HPDE6-E6E7 (cell line): Measurements from ENCODE around the gene PRKCQ.
A peak's percentile ranks its signal among the peaks of the same experiment; 100 is the strongest.
"Not testable (repeated sequence)": the region's sequence is repeated elsewhere in the genome, so short reads cannot be mapped to it uniquely, and the experiment has no call there.

Experiments
- DNase-seq: peaks from one replicate; pipeline ENCODE4 v3.0.0; 2011; ENCODE audit warnings: missing footprints; ENCODE audit errors: extremely low spot score

The PRKCQ gene

GRCh38 chr10:6456067-6456466 lies 124.0 kb downstream of the PRKCQ start:
- no peak for DNase-seq

DNA sequence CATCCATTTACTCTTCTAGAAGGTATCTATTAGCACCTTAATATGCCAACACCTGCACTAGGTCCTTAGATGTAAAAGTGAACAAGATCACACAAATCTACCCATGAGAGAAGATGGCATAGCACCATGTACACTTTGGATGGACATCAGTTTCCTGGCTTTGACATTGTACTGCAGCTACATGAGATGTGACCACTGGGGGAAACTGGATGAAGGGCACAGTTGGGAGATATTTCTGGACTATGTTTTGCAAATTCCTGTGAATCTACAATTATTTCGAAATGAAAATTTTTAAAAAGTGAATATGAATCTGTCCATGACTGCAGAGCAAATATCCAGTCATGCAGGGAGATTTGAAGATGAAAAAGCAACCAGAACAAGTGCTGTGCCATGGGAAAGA lies 124.5 kb downstream of the PRKCQ start:
- DNase-seq = no peak

DNA sequence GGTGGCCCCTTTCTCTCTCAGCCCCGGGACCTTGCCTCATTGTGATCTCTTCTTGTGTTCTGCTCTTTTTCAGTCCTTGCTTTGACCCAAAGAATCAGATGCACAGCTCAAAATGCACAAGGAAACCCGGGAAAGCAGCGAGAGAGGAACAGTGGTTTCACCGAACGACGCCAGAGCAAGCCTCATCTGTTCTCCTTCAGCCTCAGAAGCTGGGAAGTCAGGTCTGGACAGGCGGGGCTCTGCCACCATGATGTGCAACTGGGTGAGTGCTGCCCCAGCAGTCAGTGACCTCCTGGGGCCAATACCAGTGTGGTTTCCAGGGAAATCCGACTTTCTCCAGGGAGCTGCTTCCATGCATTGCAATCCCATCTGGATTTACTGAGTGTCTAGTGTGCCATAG lies 133.4 kb downstream of the PRKCQ start:
- no peak for DNase-seq

DNA sequence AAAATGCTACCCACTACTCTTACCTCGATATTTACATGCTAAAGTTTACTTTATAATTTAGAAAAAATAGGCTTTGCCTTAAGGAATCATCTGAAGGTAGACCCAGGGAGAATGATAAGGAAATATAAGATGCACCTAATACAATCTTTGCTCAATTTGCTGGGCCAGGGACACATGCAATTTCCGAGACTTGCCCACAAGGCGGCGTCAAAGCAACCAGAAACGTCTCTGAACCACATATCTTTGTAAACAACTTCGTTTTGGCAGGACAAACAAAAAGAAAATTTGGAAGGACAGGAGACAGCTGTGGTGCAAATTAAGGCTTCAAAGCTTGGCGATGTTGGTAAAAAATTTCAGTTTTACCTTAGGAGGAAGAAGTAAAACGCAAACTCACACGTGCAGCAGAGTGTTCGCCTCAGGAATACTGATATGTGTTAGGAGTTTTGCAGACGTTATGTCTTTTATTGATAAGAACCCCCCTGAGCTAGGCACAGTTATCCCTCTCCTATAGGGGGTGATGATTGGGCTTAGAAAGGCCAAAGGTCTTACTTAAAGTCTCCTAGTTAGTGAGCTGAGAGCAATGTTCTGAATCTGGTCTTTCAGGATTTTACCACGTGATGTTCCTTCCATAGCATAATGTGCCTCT lies 134.3 kb downstream of the PRKCQ start:
- DNase-seq = no peak

DNA sequence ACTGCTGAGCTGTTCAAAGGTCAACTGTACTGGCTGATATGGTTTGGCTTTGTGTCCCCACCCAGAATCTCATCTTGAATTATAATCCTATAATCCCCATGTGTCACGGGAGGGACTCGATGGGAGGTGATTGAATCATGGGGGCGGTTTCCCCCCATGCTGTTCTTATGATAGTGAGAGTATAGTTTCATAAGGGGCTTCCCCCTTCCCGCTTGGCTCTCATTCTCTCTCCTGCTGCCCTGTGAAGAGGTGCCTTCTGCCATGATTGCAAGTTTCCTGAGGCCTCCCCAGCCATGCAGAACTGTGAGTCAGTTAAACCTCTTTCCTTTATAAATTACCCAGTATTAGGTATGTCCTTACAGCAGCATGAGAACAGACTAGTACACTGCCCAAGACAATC lies 140.2 kb downstream of the PRKCQ start:
- not testable (repeated sequence) for DNase-seq

DNA sequence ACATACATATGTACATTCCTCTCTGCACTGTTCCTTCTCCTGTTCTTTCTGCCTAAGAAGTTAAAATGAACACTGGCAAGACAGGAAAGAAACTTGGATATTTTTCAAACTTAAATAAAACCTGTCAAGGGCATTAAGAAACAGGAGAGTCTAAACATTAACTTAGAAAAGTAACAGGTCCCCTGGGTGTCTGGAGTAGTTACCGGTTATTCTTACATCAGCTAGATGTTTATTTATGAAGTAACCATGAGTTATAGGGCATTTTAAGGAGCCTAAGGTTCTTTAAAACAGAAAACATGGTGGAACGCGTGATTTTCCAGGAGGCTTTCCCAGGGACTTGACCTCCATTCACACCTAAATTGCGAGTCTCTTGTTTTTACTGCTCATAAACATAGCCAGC lies 148.2 kb downstream of the PRKCQ start:
- no peak for DNase-seq

DNA sequence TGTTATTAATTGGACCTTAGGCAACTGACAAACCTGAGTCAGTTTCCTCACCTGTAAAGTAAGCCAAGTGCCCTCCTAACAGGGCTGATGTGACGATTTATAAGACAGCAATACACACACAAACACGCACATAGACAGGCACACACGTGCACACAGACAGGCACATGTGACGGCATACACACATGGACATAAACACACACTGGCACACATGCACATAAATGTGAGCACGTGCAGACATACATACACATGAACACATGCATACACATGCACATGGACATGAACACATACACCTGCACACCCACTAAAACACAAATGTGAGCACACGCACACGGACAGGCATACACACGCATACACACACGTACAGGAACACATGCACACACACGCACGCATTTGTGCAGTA lies 148.9 kb downstream of the PRKCQ start:
- DNase-seq = no peak

GRCh38 chr10:6430423-6430980 lies 149.6 kb downstream of the PRKCQ start:
- DNase-seq = no peak

DNA sequence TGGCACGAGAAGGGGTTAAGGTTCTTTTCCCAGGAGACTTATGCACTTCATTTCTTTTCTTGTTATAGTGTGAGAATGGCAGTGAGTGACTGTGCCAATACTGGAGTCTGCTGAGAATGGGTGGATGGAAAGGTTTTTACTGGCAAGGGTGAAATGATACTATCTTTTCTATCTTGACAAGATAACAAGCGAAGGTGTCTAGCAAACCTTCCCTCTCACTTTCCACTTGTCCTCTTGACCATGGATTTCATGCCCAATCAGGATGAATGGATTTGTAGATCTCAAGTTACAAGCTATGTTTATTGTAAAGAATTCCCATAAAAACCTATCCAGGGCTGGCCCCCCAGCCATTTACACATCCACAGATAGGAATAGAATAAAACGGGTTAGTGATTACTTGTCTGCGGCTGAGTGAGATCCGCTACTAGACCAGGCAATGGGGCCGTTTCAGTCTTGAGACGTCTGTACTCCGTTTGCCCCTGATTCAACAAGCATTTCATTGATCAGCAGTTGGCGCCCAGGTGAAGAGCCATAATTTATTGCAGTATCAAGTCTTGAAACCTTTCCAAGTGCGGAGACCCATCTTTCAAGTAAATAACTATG lies 152.6 kb downstream of the PRKCQ start:
- no peak for DNase-seq

- no peak for DNase-seq
These were observed 153.8 kb downstream of the PRKCQ start for GRCh38 chr10:6426317-6426716.

GRCh38 chr10:6423413-6424170 lies 156.5 kb downstream of the PRKCQ start:
- no peak for DNase-seq

DNA sequence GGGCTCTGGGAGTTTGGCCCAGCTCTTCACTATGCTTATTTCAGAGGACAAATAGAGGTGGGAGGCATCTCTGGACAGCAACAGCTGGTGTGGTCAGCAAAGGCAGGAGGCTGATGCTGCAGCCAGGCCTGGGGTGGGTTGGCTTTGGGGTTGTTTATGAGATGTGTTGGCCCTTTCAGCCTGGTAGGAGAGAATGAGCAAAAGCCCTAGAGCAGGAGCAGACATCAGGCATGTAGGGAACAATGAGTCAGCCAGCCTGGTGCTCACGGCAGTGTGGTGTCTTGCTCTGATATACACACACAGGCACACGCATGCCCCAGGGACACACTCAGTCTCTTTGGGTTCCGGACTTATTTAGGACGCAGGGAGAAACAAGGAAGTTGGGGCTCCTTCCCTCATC lies 157.1 kb downstream of the PRKCQ start:
- DNase-seq = peak; percentile 3

DNA sequence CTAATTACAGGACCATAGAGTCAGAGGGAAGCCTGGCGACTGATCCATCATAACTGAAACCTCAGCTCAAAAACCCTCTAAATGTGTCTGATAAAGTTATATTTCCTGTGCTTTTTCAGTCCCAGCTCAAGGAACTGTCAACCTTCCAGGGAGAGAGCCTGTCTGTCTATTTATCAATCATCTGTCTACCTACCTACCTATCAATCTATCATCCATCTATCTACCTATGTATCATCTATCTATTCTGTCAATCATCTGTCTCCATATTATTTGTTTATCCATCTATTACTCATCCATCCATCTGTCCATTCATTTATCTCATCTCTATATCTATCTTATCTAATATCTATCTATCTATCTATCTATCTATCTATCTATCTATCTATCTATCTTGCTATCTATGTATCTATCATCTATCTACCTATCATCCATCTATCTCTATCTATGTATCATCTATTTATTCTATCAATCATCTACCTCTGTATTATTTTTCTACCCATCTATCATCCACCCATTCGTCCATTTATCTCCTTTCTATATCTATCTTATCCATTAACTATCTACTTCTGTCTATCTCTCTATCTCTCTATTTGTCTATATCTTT lies 161.4 kb downstream of the PRKCQ start:
- no peak for DNase-seq

DNA sequence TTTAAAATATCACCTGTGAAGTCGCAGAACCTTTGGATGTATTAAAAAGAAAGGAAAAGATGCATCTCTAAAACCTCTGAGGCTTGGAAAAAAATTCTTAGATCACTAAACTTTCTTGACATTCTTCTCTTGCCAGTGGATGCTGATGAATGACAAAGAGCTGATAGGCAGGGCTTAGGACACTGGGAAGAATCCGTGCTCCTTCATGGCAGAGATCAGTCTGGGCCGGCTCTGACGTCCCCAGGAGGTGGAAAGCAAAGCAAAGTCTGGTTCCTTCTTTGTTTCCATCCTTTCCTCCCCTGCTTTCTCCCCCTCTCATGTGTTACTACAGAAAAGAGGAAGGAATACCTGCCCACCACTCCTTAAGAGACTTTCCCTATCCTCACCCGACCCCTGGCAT lies 161.9 kb downstream of the PRKCQ start:
- DNase-seq = no peak

- DNase-seq = no peak
These were observed 163.1 kb downstream of the PRKCQ start for GRCh38 chr10:6416892-6417512.

- DNase-seq = no peak
These were observed 168.6 kb downstream of the PRKCQ start for GRCh38 chr10:6411436-6411835.

DNA sequence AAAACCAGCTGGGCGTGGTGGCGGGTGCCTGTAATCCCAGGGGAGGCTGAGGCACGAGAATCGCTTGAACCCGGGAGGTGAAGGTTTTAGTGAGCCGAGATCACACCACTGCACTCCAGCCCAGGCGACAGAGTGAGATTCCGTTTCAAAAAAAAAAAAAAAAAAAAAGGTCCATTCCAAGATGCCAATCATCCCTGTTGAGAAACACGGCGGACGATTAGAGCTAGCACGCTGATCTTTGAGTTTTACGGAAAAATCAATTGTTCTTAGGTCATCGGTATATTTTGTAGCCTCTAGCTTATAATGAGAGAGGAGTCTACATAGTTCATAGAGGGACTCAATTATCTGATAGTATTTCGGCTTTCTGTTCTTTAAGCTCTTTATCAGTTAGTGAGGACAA lies 169.2 kb downstream of the PRKCQ start:
- no peak for DNase-seq

DNA sequence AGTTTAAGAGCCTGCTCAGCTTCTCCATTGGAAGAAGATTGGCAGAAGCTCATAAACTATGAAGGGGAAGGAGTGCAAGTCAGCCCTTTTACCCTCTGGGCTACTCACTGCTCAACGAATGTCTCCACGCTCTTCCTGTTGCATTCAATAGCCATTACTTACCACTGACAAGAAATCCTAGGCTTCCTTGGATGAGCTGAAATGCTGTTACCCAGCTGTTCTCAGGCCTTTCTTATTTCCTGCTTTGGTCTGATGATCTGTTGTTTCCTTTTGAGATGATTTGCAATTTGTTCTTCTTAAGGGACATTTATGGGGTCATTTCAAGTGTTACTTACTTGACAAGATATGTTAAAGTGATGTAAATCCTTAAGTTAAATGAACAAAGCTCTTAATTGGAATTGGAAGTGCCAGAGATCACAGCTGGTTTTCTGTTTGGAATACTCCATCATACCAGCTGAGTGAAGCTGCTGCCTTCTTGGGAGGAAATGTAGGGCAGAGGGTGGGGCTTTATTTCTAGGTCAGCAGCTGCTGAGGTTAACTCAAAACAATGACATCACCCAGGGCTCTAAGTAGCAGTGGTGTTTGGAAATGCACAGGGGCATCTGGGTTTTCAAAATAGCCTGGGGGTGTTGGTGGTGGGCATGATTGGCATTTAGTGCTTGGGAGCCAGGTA lies 170.0 kb downstream of the PRKCQ start:
- no peak for DNase-seq

- DNase-seq = no peak
These were observed 171.3 kb downstream of the PRKCQ start for GRCh38 chr10:6408799-6409198.

- DNase-seq = no peak
These were observed 172.9 kb downstream of the PRKCQ start for GRCh38 chr10:6407034-6407721.
